Osteocyte (in vitro differentiated cells): ENCODE measurements around the gene WNK2. TPM values are rescaled to one million over a fixed set of nuclear protein-coding genes. Genes with fewer than 3 reads are reported as not detected.

Experiments
- DNase-seq: peaks from one replicate; pipeline ENCODE4 v3.0.0; 2021; ENCODE audit warnings: mixed read lengths; ENCODE audit not compliant: unreplicated experiment; ENCODE audit errors: extremely low spot score
- H3K27ac Mint-ChIP-seq: one replicate; pipeline ENCODE4 v1.8.0; 2021; ENCODE audit warnings: mild to moderate bottlenecking, mixed read lengths; ENCODE audit not compliant: unreplicated experiment
- H3K27me3 Mint-ChIP-seq: one replicate; pipeline ENCODE4 v1.8.0; 2021; ENCODE audit warnings: mixed read lengths; ENCODE audit not compliant: unreplicated experiment
- H3K36me3 Mint-ChIP-seq: one replicate; pipeline ENCODE4 v1.8.0; 2021; ENCODE audit warnings: mixed read lengths; ENCODE audit not compliant: unreplicated experiment
- H3K4me1 Mint-ChIP-seq: one replicate; pipeline ENCODE4 v1.8.0; 2021; ENCODE audit warnings: mixed read lengths; ENCODE audit not compliant: unreplicated experiment
- H3K4me3 Mint-ChIP-seq: one replicate; pipeline ENCODE4 v1.8.0; 2021; ENCODE audit warnings: mild to moderate bottlenecking, moderate library complexity, mixed read lengths; ENCODE audit not compliant: unreplicated experiment
- H3K9me3 Mint-ChIP-seq: one replicate; pipeline ENCODE4 v1.8.0; 2021; ENCODE audit warnings: mixed read lengths; ENCODE audit not compliant: unreplicated experiment
- CTCF ChIP-seq: fragments of 200-600 bp; sonication (generic); IDR thresholded peaks from 2 replicates; pipeline ENCODE4 v1.5.0; 2021; ENCODE audit warnings: antibody characterized with exemption, mild to moderate bottlenecking, moderate library complexity
- total RNA-seq: library from RNA; stranded (reverse); gene quantifications from 2 replicates; pipeline ENCODE4 v1.2.1, GENCODE V29; 2021

Gene WNK2
- total RNA-seq, 1 donor from 2014 or later, result not detected

- Mint-ChIP-seq H3K4me1 (no peaks in the 10 kb centered on the region), H3K36me3 (no peaks in the 10 kb centered on the region), H3K27ac (no peak overlapping the region), H3K9me3 (no peaks in the 10 kb centered on the region), H3K27me3 (peaks cover 7% of the 10 kb centered on the region), H3K4me3 (no peak overlapping the region)
- no peak for TF ChIP-seq CTCF
- DNase-seq, result no peak
These were observed 57.0 kb downstream of the WNK2 start for GRCh38 chr9:93240891-93241334.

- Mint-ChIP-seq H3K36me3 (no peaks in the 10 kb centered on the region), H3K4me1 (no peaks in the 10 kb centered on the region), H3K27me3 (peaks cover 4% of the 10 kb centered on the region), H3K9me3 (no peaks in the 10 kb centered on the region), H3K27ac (no peak overlapping the region), H3K4me3 (no peak overlapping the region)
- DNase-seq, result no peak
- TF ChIP-seq CTCF, result no peak
These were observed 59.2 kb downstream of the WNK2 start for GRCh38 chr9:93243112-93243511.

GRCh38 chr9:93244101-93244500, 60.2 kb downstream of the WNK2 start:
- H3K27ac Mint-ChIP-seq, result no peak overlapping the region

GRCh38 chr9:93244510-93245436, 60.8 kb downstream of the WNK2 start:
- Mint-ChIP-seq H3K4me3 (no peak overlapping the region), H3K4me1 (no peaks in the 10 kb centered on the region), H3K36me3 (no peaks in the 10 kb centered on the region), H3K27ac (no peak overlapping the region), H3K27me3 (peaks cover 4% of the 10 kb centered on the region), H3K9me3 (no peaks in the 10 kb centered on the region)
- TF ChIP-seq CTCF, result no peak
- DNase-seq, result no peak

More at GRCh38 chr9:93244101-93244500, 60.2 kb downstream of the WNK2 start:
- Mint-ChIP-seq H3K4me1 (no peaks in the 10 kb centered on the region), H3K27me3 (peaks cover 4% of the 10 kb centered on the region), H3K9me3 (no peaks in the 10 kb centered on the region), H3K4me3 (no peak overlapping the region), H3K36me3 (no peaks in the 10 kb centered on the region)
- DNase-seq, result no peak
- TF ChIP-seq CTCF, result no peak

GRCh38 chr9:93245437-93245970, 61.6 kb downstream of the WNK2 start:
- no peaks in the 10 kb centered on the region for H3K4me1 Mint-ChIP-seq
- TF ChIP-seq CTCF, result no peak
- no peak overlapping the region for H3K27ac Mint-ChIP-seq
- H3K4me3 Mint-ChIP-seq, result no peak overlapping the region
- peaks cover 4% of the 10 kb centered on the region for H3K27me3 Mint-ChIP-seq
- H3K36me3 Mint-ChIP-seq, result no peaks in the 10 kb centered on the region
- DNase-seq, result no peak
- no peaks in the 10 kb centered on the region for H3K9me3 Mint-ChIP-seq
